BLaER1 treated with 17β-estradiol and CSF1 and Interleukin-3, amounts not matched to agents 10 nM and 100 nM (cell line): ENCODE results near the gene CDKN2B.

ENCODE experiments used
- H3K27ac ChIP-seq, 11 experiments: shearing (Covaris generic); formaldehyde crosslinking; 2 replicates each; pipeline ENCODE4 v1.8.1; 2022
- H3K27me3 ChIP-seq, 11 experiments: shearing (Covaris generic); formaldehyde crosslinking; 2 replicates each; pipeline ENCODE4 v1.8.1; 2022
- H3K36me3 ChIP-seq, 11 experiments: shearing (Covaris generic); formaldehyde crosslinking; 2 replicates each; pipeline ENCODE4 v1.8.1; 2022
- H3K4me1 ChIP-seq, 10 experiments: shearing (Covaris generic); formaldehyde crosslinking; 2 replicates each; pipeline ENCODE4 v1.8.1; 2022
- H3K4me2 ChIP-seq, 11 experiments: shearing (Covaris generic); formaldehyde crosslinking; 2 replicates each; pipeline ENCODE4 v1.8.1; 2022
- H3K4me3 ChIP-seq, 10 experiments: shearing (Covaris generic); formaldehyde crosslinking; 2 replicates each; pipeline ENCODE4 v1.8.1; 2022
- H3K9ac ChIP-seq, 11 experiments: shearing (Covaris generic); formaldehyde crosslinking; 2 replicates each; pipeline ENCODE4 v1.8.1; 2022
- H3K9me3 ChIP-seq, 11 experiments: shearing (Covaris generic); formaldehyde crosslinking; replicated peaks in 1 of 11; 2 replicates each; pipeline ENCODE4 v1.8.1; 2022
- H4K20me1 ChIP-seq, 11 experiments: shearing (Covaris generic); formaldehyde crosslinking; 2 replicates each; pipeline ENCODE4 v1.8.1; 2022
- Cebpa-rat ChIP-seq, 11 experiments: shearing (Covaris generic); IDR thresholded peaks; 2 replicates each; pipeline ENCODE4 v1.8.1; 2022

Gene CDKN2B

DNA sequence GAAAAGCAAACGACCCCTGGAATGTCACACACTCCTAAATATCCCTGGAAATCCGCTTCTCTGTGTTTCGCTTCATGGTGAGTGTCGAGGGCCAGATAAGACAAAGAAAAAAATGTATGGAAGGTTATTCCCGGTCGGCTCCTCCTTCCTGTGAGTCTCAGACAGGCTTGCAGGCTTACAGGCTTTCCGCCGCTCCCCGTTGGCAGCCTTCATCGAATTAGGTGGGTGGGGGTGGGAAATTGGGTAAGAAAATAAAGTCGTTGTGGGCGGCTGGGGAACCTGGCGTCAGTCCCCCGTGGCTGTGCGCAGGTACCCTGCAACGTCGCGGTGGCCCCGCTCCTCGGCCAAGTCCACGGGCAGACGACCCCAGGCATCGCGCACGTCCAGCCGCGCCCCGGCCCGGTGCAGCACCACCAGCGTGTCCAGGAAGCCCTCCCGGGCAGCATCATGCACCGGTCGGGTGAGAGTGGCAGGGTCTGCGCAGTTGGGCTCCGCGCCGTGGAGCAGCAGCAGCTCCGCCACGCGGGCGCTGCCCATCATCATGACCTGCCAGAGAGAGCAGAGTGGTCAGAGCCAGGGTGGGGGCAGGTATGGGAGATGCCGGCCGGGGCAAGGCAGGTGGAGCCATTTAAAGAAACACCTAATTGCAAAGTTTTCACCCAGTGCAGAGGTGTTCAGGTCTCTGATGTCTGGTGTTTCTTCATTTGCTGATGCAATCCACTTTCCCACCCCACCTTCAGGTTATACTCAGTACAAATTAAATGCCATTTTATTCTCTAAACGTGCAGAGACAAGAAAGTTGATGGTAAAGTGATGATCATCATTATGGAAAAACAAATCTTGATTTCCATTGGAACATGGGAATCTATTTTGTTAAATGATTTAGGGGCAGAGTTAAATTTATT is 3.2 kb downstream of the CDKN2B start:
- Histone ChIP-seq H3K9ac (peak overlapping the region in 1 of 11 experiments; percentile 6; a peak in 1 of 22 replicates), H3K27ac (no peak overlapping the region), H3K4me1 (peaks cover 9 to 36% (median 11%) of the 10 kb centered on the region in 10 experiments; a peak in 16 of 20 replicates), H3K4me3 (peak overlapping the region in 3 of 10 experiments; percentile 59 to 67 (median 64); a peak in 6 of 20 replicates), H3K9me3 (peaks cover 6 to 39% (median 12%) of the 10 kb centered on the region in 11 experiments; a peak in 21 of 22 replicates), H4K20me1 (peaks cover 39 to 99% (median 75%) of the 10 kb centered on the region in 11 experiments), H3K36me3 (peaks cover 0 to 44% (median 0%) of the 10 kb centered on the region in 11 experiments; a peak in 7 of 22 replicates), H3K27me3 (peaks cover 99 to 100% (median 100%) of the 10 kb centered on the region in 11 experiments), H3K4me2 (peak overlapping the region in 3 of 11 experiments; percentile 48 to 70 (median 55); a peak in 6 of 22 replicates)
- no peak for TF ChIP-seq Cebpa-rat (IDR thresholded peaks at IDR 0.05)

DNA sequence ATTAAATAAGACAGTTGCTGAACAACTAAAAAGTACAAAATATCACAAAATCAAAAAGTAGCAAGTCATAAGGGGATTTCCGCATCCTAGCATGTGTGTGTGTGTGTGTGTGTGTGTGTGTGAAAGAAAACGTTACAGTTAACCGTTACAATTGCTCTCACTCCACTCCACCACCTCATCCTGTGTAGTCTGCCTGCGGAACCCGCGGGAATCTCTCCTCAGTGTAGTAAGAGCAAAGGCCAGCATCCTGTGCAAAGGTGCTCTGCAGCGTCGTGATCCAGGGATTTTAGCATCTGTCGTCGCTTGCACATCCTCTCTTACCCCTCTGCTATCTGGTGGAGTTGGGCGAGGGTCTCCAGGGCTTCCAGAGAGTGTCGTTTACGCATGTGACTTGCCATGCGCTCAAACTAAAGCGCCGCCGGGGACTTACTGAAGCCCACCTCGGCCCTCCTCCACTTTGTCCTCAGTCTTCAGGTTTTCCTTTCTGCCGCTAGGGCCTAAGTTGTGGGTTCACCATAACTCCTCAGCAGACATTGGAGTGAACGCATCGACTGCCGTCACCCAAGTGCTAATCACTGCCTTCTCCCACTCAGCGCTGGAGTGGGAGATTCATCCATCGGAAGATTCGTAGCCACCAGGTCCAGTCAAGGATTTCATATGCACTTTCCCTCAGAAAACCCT is 3.9 kb downstream of the CDKN2B start:
- Histone ChIP-seq H3K9ac (peak overlapping the region in 1 of 11 experiments; percentile 6; a peak in 1 of 22 replicates), H3K4me3 (peak overlapping the region in 3 of 10 experiments; percentile 59 to 67 (median 64); a peak in 6 of 20 replicates), H4K20me1 (peaks cover 42 to 98% (median 83%) of the 10 kb centered on the region in 11 experiments), H3K36me3 (peaks cover 0 to 44% (median 0%) of the 10 kb centered on the region in 11 experiments; a peak in 7 of 22 replicates), H3K4me2 (peak overlapping the region in 3 of 11 experiments; percentile 48 to 70 (median 55); a peak in 7 of 22 replicates), H3K27me3 (peaks cover 99 to 100% (median 100%) of the 10 kb centered on the region in 11 experiments), H3K4me1 (peaks cover 9 to 36% (median 11%) of the 10 kb centered on the region in 10 experiments; a peak in 16 of 20 replicates), H3K27ac (no peak overlapping the region), H3K9me3 (peaks cover 6 to 31% (median 12%) of the 10 kb centered on the region in 11 experiments; a peak in 21 of 22 replicates)
- no peak for TF ChIP-seq Cebpa-rat (IDR thresholded peaks at IDR 0.05)

- peaks cover 0 to 40% (median 0%) of the 10 kb centered on the region in 11 experiments; a peak in 7 of 22 replicates for H3K36me3 ChIP-seq
- peaks cover 0 to 17% (median 0%) of the 10 kb centered on the region in 11 experiments; a peak in 7 of 22 replicates for H3K9me3 ChIP-seq
- H3K27ac ChIP-seq, result no peak overlapping the region
- no peak overlapping the region for H3K9ac ChIP-seq
- H3K27me3 ChIP-seq, result peaks cover 92 to 97% (median 93%) of the 10 kb centered on the region in 11 experiments
- H3K4me2 ChIP-seq, result no peak overlapping the region
- peaks cover 0 to 34% (median 0%) of the 10 kb centered on the region in 10 experiments; a peak in 5 of 20 replicates for H3K4me1 ChIP-seq
- no peak overlapping the region for H3K4me3 ChIP-seq
- no peak for TF ChIP-seq Cebpa-rat (IDR thresholded peaks at IDR 0.05)
- peaks cover 27 to 75% (median 65%) of the 10 kb centered on the region in 11 experiments for H4K20me1 ChIP-seq
Observed at GRCh38 chr9:22002038-22002437, 7.1 kb downstream of the CDKN2B start.

DNA sequence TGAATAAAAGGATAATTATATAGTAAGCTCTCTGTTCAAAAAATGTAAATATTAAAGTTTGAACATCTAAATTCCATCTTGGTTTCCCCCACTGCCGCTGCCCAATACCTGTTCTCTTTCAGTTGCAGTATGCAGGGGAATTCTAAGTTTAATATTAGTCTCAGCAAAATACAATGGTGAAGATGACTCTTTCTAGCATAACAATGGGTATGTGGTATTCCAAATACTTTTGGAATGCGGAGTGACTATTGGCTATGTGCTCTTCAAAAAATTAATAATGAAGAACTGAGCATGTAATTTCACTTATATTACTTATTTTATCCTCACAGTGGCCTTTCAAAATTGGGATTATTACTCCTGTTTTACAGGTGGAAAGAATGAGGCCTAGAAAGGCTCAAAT is 11.1 kb downstream of the CDKN2B start:
- Histone ChIP-seq H3K36me3 (peaks cover 0 to 2% (median 0%) of the 10 kb centered on the region in 11 experiments; a peak in 2 of 22 replicates), H3K9ac (no peak overlapping the region), H3K4me1 (peaks cover 8 to 23% (median 18%) of the 10 kb centered on the region in 10 experiments; a peak in 15 of 20 replicates), H3K4me2 (no peak overlapping the region), H3K27me3 (peaks cover 78 to 96% (median 91%) of the 10 kb centered on the region in 11 experiments), H4K20me1 (peaks cover 5 to 59% (median 31%) of the 10 kb centered on the region in 11 experiments; a peak in 17 of 22 replicates), H3K4me3 (no peak overlapping the region), H3K9me3 (no peaks in the 10 kb centered on the region), H3K27ac (no peak overlapping the region)
- no peak for TF ChIP-seq Cebpa-rat (IDR thresholded peaks at IDR 0.05)

DNA sequence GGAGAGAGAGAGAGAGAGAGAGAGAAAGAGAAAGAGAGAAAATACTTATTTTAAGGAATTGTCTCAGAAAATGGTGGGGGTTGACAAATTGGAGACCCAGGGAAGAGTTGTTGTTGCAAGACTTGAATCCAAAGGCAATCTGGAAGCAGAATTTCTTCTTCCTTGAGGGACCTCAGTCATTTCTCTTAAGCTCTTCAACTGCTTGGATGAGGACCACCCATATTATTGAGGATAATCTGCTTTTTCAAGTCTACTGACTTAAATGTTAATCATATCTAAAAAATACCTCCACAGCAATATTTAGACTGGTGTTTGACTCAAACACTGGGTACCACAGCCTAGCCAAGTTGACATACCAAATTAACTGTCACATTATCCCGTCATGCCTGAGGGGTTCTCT is 11.6 kb downstream of the CDKN2B start:
- H3K27ac ChIP-seq, result no peak overlapping the region
- H3K9me3 ChIP-seq, result no peaks in the 10 kb centered on the region
- TF ChIP-seq Cebpa-rat (IDR thresholded peaks at IDR 0.05), result no peak
- no peak overlapping the region for H3K9ac ChIP-seq
- H3K36me3 ChIP-seq, result no peaks in the 10 kb centered on the region
- peaks cover 5 to 53% (median 26%) of the 10 kb centered on the region in 11 experiments; a peak in 17 of 22 replicates for H4K20me1 ChIP-seq
- H3K4me1 ChIP-seq, result peaks cover 8 to 23% (median 18%) of the 10 kb centered on the region in 10 experiments; a peak in 15 of 20 replicates
- H3K27me3 ChIP-seq, result peaks cover 77 to 96% (median 91%) of the 10 kb centered on the region in 11 experiments
- H3K4me2 ChIP-seq, result peak overlapping the region in 1 of 11 experiments; percentile 86; a peak in 1 of 22 replicates
- no peak overlapping the region for H3K4me3 ChIP-seq

DNA sequence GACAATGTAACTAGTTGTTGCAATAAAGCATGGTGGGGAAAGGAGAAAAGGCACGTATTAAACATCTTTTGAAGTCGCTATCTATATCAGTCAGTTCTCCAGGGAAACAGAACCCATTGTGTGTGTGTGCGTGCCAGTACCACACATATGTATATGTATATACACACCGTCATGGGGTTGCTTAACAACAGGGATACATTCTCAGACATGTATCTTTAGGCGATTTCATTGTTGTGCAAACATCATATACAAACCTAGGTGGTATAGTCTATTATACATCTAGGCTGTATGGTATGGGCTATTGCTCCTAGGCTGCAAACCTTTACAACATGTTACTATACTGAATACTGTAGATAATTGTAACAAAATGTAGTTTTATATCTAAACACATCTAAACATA is 12.2 kb downstream of the CDKN2B start:
- peaks cover 0 to 51% (median 21%) of the 10 kb centered on the region in 11 experiments; a peak in 17 of 22 replicates for H4K20me1 ChIP-seq
- peaks cover 71 to 94% (median 85%) of the 10 kb centered on the region in 11 experiments for H3K27me3 ChIP-seq
- no peak overlapping the region for H3K27ac ChIP-seq
- H3K4me3 ChIP-seq, result peak overlapping the region in 2 of 10 experiments; percentile 85 to 87; a peak in 2 of 20 replicates
- H3K4me2 ChIP-seq, result peak overlapping the region in 10 of 11 experiments; percentile 86 to 96 (median 89); a peak in 14 of 22 replicates
- no peak overlapping the region for H3K9ac ChIP-seq
- no peaks in the 10 kb centered on the region for H3K9me3 ChIP-seq
- H3K4me1 ChIP-seq, result peaks cover 8 to 23% (median 18%) of the 10 kb centered on the region in 10 experiments; a peak in 15 of 20 replicates
- H3K36me3 ChIP-seq, result no peaks in the 10 kb centered on the region
- TF ChIP-seq Cebpa-rat (IDR thresholded peaks at IDR 0.05), result no peak

DNA sequence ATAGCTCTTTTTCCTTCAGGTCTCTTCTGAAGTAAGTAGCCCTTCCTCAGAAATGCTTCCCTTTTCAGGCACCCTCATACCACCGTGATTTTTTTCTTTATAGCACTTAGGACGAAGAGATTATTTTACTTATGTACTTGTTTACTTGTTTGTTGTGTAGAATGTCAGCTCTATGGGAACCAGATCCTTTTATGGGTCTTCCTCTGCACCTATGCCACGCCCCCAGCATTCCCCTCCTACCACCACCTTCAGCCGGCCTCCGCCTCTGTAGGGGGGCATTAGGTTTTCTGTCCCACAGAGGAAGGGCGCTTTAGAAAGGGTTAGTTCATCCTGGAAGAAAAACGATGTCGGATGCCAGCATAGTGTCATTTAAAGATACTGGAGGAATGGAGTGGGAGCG is 12.7 kb downstream of the CDKN2B start:
- peaks cover 11 to 23% (median 19%) of the 10 kb centered on the region in 10 experiments; a peak in 16 of 20 replicates for H3K4me1 ChIP-seq
- H3K4me2 ChIP-seq, result peak overlapping the region; percentile 86 to 96 (median 89)
- TF ChIP-seq Cebpa-rat (IDR thresholded peaks at IDR 0.05), result no peak
- peak overlapping the region; percentile 90 to 98 (median 94); a peak in 16 of 22 replicates for H3K9ac ChIP-seq
- H3K27me3 ChIP-seq, result peaks cover 71 to 94% (median 85%) of the 10 kb centered on the region in 11 experiments
- no peaks in the 10 kb centered on the region for H3K36me3 ChIP-seq
- H4K20me1 ChIP-seq, result peaks cover 0 to 49% (median 20%) of the 10 kb centered on the region in 11 experiments; a peak in 17 of 22 replicates
- peak overlapping the region; percentile 71 to 87 (median 80); a peak in 14 of 20 replicates for H3K4me3 ChIP-seq
- peak overlapping the region in 4 of 11 experiments; percentile 94 to 98 (median 96); a peak in 7 of 22 replicates for H3K27ac ChIP-seq
- no peaks in the 10 kb centered on the region for H3K9me3 ChIP-seq
